Liver (tissue), 9 donors: ENCODE measurements around the gene ADCY9. TPM values are rescaled to one million over a fixed set of nuclear protein-coding genes. Genes with fewer than 3 reads are reported as not detected.

ENCODE experiments used
- DNase-seq: peaks from one replicate; pipeline ENCODE4 v3.0.0-alpha.2; 2017; ENCODE audit warnings: low spot score
- H3K27ac ChIP-seq, 2 donors: one replicate each; pipeline ENCODE4 v1.7.0; 2013; ENCODE audit warnings: inconsistent platforms in 2 of 2, low read length in 2 of 2, control low read depth in 1 of 2, low read depth in 1 of 2, mild to moderate bottlenecking in 1 of 2
- H3K27me3 ChIP-seq, 4 donors: one replicate each; pipeline versions ENCODE4 v1.6.1 to v1.7.0; 2013; ENCODE audit warnings: low read length in 3 of 4, inconsistent platforms in 1 of 4, mild to moderate bottlenecking in 1 of 4, moderate library complexity in 1 of 4; ENCODE audit not compliant: control insufficient read depth in 4 of 4, insufficient read depth in 4 of 4
- H3K36me3 ChIP-seq, 4 donors: one replicate each; pipeline versions ENCODE4 v1.6.1 to v1.7.0; 2013; ENCODE audit warnings: low read length in 3 of 4, mild to moderate bottlenecking in 3 of 4, low read depth in 1 of 4, moderate library complexity in 1 of 4; ENCODE audit not compliant: control insufficient read depth in 4 of 4, insufficient read depth in 3 of 4
- H3K4me1 ChIP-seq, 4 donors: one replicate each; pipeline versions ENCODE4 v1.6.1 to v1.7.0; 2013; ENCODE audit warnings: low read length in 3 of 4, mild to moderate bottlenecking in 3 of 4, moderate library complexity in 1 of 4; ENCODE audit not compliant: control insufficient read depth in 4 of 4, insufficient read depth in 4 of 4
- H3K4me3 ChIP-seq, 3 donors: one replicate each; pipeline versions ENCODE4 v1.6.1 to v1.7.0; 2013; ENCODE audit warnings: low read length in 3 of 3, control low read depth in 1 of 3, low read depth in 1 of 3, mild to moderate bottlenecking in 1 of 3
- H3K9ac ChIP-seq, 2 donors: one replicate each; pipeline ENCODE4 v1.7.0; 2013; ENCODE audit warnings: low read length in 2 of 2, mild to moderate bottlenecking in 2 of 2, moderate library complexity in 2 of 2, control low read depth in 1 of 2, low read depth in 1 of 2
- H3K9me3 ChIP-seq, 4 donors: one replicate each; pipeline versions ENCODE4 v1.6.1 to v1.7.0; 2013; ENCODE audit warnings: low read length in 3 of 4; ENCODE audit not compliant: control insufficient read depth in 4 of 4
- ATF3 ChIP-seq: IDR thresholded peaks from 2 replicates; pipeline ENCODE4 v1.6.1; 2016; ENCODE audit warnings: antibody characterized with exemption
- CTCF ChIP-seq: fragments of 150-350 bp; IDR thresholded peaks from 2 replicates; pipeline ENCODE4 v1.5.1; 2017; ENCODE audit warnings: improper control_type of control experiment, low read depth, low read length; ENCODE audit not compliant: missing input control
- FOXA1 ChIP-seq: IDR thresholded peaks from 2 replicates; pipeline ENCODE4 v1.6.1; 2016; ENCODE audit warnings: antibody characterized with exemption
- FOXA2 ChIP-seq: IDR thresholded peaks from 2 replicates; pipeline ENCODE4 v1.6.1; 2016; ENCODE audit warnings: antibody characterized with exemption
- GABPA ChIP-seq, 2 donors: IDR thresholded peaks in 1 of 2; conservative IDR thresholded peaks in 1 of 2; 2 replicates each; pipeline ENCODE4 v1.6.1; 2016; ENCODE audit warnings: antibody characterized with exemption in 2 of 2, mild to moderate bottlenecking in 1 of 2, moderate library complexity in 1 of 2
- HNF4A ChIP-seq, 2 donors: conservative IDR thresholded peaks; 2 replicates each; pipeline ENCODE4 v1.6.1; 2016; ENCODE audit warnings: antibody characterized with exemption in 2 of 2, mild to moderate bottlenecking in 2 of 2
- HNF4G ChIP-seq: IDR thresholded peaks from 2 replicates; pipeline ENCODE4 v1.6.1; 2016; ENCODE audit warnings: antibody characterized with exemption
- JUND ChIP-seq, 2 donors: IDR thresholded peaks; 2 replicates each; pipeline ENCODE4 v1.6.1; 2016; ENCODE audit warnings: antibody characterized with exemption in 2 of 2
- MAX ChIP-seq: IDR thresholded peaks from 2 replicates; pipeline ENCODE4 v1.6.1; 2016; ENCODE audit warnings: antibody characterized with exemption
- NR2F2 ChIP-seq: IDR thresholded peaks from 2 replicates; pipeline ENCODE4 v1.6.1; 2016; ENCODE audit warnings: antibody characterized with exemption
- RAD21 ChIP-seq, 2 donors: IDR thresholded peaks; 2 replicates each; pipeline ENCODE4 v1.6.1; 2016; ENCODE audit warnings: antibody characterized with exemption in 2 of 2, mild to moderate bottlenecking in 2 of 2
- REST ChIP-seq: IDR thresholded peaks from 2 replicates; pipeline ENCODE4 v1.6.1; 2016; ENCODE audit warnings: antibody characterized with exemption, mild to moderate bottlenecking
- RXRA ChIP-seq, 2 donors: IDR thresholded peaks; 2 replicates each; pipeline ENCODE4 v1.6.1; 2017 to 2018; ENCODE audit warnings: antibody characterized with exemption in 2 of 2, mild to moderate bottlenecking in 1 of 2
- SP1 ChIP-seq: IDR thresholded peaks from 2 replicates; pipeline ENCODE4 v1.6.1; 2018; ENCODE audit warnings: antibody characterized with exemption, mild to moderate bottlenecking
- YY1 ChIP-seq: IDR thresholded peaks from 2 replicates; pipeline ENCODE4 v1.6.1; 2016; ENCODE audit warnings: antibody characterized with exemption, mild to moderate bottlenecking
- ZBTB33 ChIP-seq: IDR thresholded peaks from 2 replicates; pipeline ENCODE4 v1.6.1; 2016; ENCODE audit warnings: antibody characterized with exemption
- WGBS: extraction: QIAGEN DNeasy Blood & Tissue Kit; methylation state at CpG from one replicate; pipeline ENCODE4 v1.1.7; 2013; 5-methylcytosine and 5-hydroxymethylcytosine counted together
- polyA plus RNA-seq, 2 donors: library from polyadenylated mRNA; stranded (reverse) in 1 of 2; unstranded in 1 of 2; fragments of 200-250 nt in 1 of 2; fragments of >200 nt in 1 of 2; fragmentation: Nextera tagmentation in 1 of 2; extraction: Ambion mirVana in 1 of 2; gene quantifications; one replicate each; pipeline versions ENCODE4 v1.2.1 to v1.2.3, GENCODE V29; 2013 to 2015
- total RNA-seq, 2 donors: library from RNA; depleted of rRNA; stranded (reverse); fragments of >200 nt; gene quantifications; one replicate each; pipeline ENCODE4 v1.2.3, GENCODE V29; 2014
- donor health status: healthy.
- donor health status: healthy.
- donor health status: healthy.
- donor health status: healthy.
- donor health status: healthy.

ADCY9 gene
- total and polyA plus RNA-seq, 4 donors: 3.6 to 25.1 (median 11.0) TPM

GRCh38 chr16:4085405-4085970 lies 30.8 kb downstream of the ADCY9 start:
- no peak for TF ChIP-seq RXRA (IDR thresholded peaks at IDR 0.05)
- no peak for TF ChIP-seq HNF4G
- no peak for TF ChIP-seq CTCF
- no peak for TF ChIP-seq MAX
- TF ChIP-seq REST: no peak
- TF ChIP-seq NR2F2: no peak
- TF ChIP-seq FOXA2: no peak
- no peak for TF ChIP-seq RAD21 (IDR thresholded peaks at IDR 0.05)
- WGBS: 91% methylated on average over 12 of the region's 12 CpGs
- H3K9me3 ChIP-seq: no peaks in the 10 kb centered on the region
- H3K36me3 ChIP-seq: no peaks in the 10 kb centered on the region
- H3K27ac ChIP-seq: no peak overlapping the region
- peaks cover 2 to 32% (median 23%) of the 10 kb centered on the region in 4 donors for H3K4me1 ChIP-seq
- no peaks in the 10 kb centered on the region for H3K27me3 ChIP-seq
- no peak overlapping the region for H3K4me3 ChIP-seq
- no peak overlapping the region for H3K9ac ChIP-seq
- DNase-seq: no peak

GRCh38 chr16:4083347-4083870 lies 32.8 kb downstream of the ADCY9 start:
- DNase-seq: no peak
- 97% methylated on average over 5 of the region's 5 CpGs for WGBS
- H3K9me3 ChIP-seq: no peaks in the 10 kb centered on the region
- no peak overlapping the region for H3K4me3 ChIP-seq
- H3K27ac ChIP-seq: no peak overlapping the region
- no peaks in the 10 kb centered on the region for H3K36me3 ChIP-seq
- no peaks in the 10 kb centered on the region for H3K27me3 ChIP-seq
- H3K9ac ChIP-seq: no peak overlapping the region
- H3K4me1 ChIP-seq: peaks cover 0 to 18% (median 10%) of the 10 kb centered on the region in 4 donors
- TF ChIP-seq REST: no peak
- no peak for TF ChIP-seq ZBTB33
- no peak for TF ChIP-seq HNF4A (conservative IDR thresholded peaks at IDR 0.05)
- TF ChIP-seq CTCF: no peak
- no peak for TF ChIP-seq RXRA (IDR thresholded peaks at IDR 0.05)
- TF ChIP-seq JUND (IDR thresholded peaks at IDR 0.05): no peak
- no peak for TF ChIP-seq YY1
- TF ChIP-seq HNF4G: no peak
- no peak for TF ChIP-seq GABPA (IDR thresholded peaks at IDR 0.05 in 1 of 2, conservative IDR thresholded peaks at IDR 0.05 in 1 of 2)
- TF ChIP-seq FOXA2: no peak
- TF ChIP-seq FOXA1: no peak
- no peak for TF ChIP-seq ATF3
- no peak for TF ChIP-seq RAD21 (IDR thresholded peaks at IDR 0.05)
- TF ChIP-seq MAX: no peak
- no peak for TF ChIP-seq SP1
